Uterus (tissue), 4 donors: ENCODE measurements around the gene KSR2. TPM values are rescaled to one million over a fixed set of nuclear protein-coding genes. Genes with fewer than 3 reads are reported as not detected.

Source experiments
- DNase-seq, 2 donors: peaks; one replicate each; pipeline ENCODE4 v3.0.0-alpha.2; 2019 to 2020
- H3K27ac ChIP-seq, 2 donors: fragments of 200-600 bp; sonication (generic); 1 replicate in 1 of 2; 2 replicates in 1 of 2; pipeline ENCODE4 v1.5.1; 2016 to 2018
- H3K27me3 ChIP-seq, 2 donors: fragments of 200-600 bp; sonication (generic); one replicate each; pipeline ENCODE4 v1.5.1; 2018 to 2019; ENCODE audit warnings: control low read depth in 1 of 2
- H3K36me3 ChIP-seq, 2 donors: fragments of 200-600 bp; sonication (generic); one replicate each; pipeline ENCODE4 v1.5.1; 2019; ENCODE audit warnings: control low read depth in 1 of 2
- H3K4me1 ChIP-seq, 2 donors: fragments of 200-600 bp; sonication (generic); one replicate each; pipeline ENCODE4 v1.5.1; 2018 to 2019; ENCODE audit warnings: control low read depth in 1 of 2
- H3K4me3 ChIP-seq, 2 donors: fragments of 200-600 bp; sonication (generic); 1 replicate in 1 of 2; 2 replicates in 1 of 2; pipeline ENCODE4 v1.5.1; 2018 to 2019; ENCODE audit warnings: mild to moderate bottlenecking in 1 of 2
- H3K9me3 ChIP-seq, 2 donors: fragments of 200-600 bp; sonication (generic); one replicate each; pipeline ENCODE4 v1.5.1; 2019; ENCODE audit warnings: control low read depth in 1 of 2
- POLR2A ChIP-seq, 2 donors: fragments of 450-650 bp; IDR thresholded peaks; one replicate each; pipeline ENCODE4 v1.6.1; 2016; ENCODE audit warnings: antibody characterized with exemption in 2 of 2, mild to moderate bottlenecking in 1 of 2, moderate library complexity in 1 of 2
- intact Hi-C: fragments of 100-400 bp; cut with DNase I; formaldehyde crosslinking; loops from one replicate; pipeline ENCODE4 v1.15.1; 2023; ENCODE audit warnings: low total_unique reads
- total RNA-seq, 4 donors: library from RNA; depleted of rRNA in 3 of 4; stranded (reverse); fragments of >200 nt in 3 of 4; gene quantifications; one replicate each; pipeline versions ENCODE4 v1.1.0 to v1.2.4, GENCODE V29; 2014 to 2023
- TF ChIP-seq, protein P1 (sequence below), 4 experiments: fragments of 200-600 bp in 2 of 4; fragments of 450-650 bp in 2 of 4; sonication (generic) in 2 of 4; IDR thresholded peaks; one replicate each; pipeline ENCODE4 v1.5.1; 2016 to 2019; ENCODE audit warnings: antibody characterized with exemption in 4 of 4, mild to moderate bottlenecking in 2 of 4, moderate library complexity in 1 of 4
- donor health status: DM: yes; HTN: yes; CAD: no.

The KSR2 gene
- total RNA-seq, 4 donors from 2014 or later: 0.03 to 0.28 TPM; not detected in 2

DNA sequence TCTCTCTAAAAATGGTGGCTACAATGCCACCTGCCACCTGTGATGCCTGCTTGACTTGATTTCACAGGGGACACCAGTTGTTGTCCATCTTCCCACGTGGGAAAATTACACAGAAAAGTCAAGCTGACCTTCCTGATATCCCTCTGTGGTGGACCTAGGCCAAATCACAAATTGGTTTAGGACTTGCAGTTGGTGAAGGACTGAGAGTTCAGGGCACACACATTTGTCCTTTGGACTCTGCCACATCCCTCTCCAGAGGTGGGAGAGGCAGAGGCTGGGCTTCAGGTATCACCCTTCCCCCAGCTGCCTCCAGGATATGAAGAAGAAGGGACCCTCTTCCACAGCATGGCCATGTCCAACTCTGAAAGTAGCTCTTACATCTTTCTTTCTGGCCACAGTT, 551.8 kb downstream of the KSR2 start:
- intact Hi-C loops: no loop called here
- no peak for DNase-seq
- H3K36me3 ChIP-seq: no peaks in the 10 kb centered on the region
- no peaks in the 10 kb centered on the region for H3K9me3 ChIP-seq
- no peak overlapping the region for H3K4me3 ChIP-seq
- H3K27me3 ChIP-seq: no peaks in the 10 kb centered on the region
- H3K4me1 ChIP-seq: no peaks in the 10 kb centered on the region
- TF ChIP-seq, protein P1, sequence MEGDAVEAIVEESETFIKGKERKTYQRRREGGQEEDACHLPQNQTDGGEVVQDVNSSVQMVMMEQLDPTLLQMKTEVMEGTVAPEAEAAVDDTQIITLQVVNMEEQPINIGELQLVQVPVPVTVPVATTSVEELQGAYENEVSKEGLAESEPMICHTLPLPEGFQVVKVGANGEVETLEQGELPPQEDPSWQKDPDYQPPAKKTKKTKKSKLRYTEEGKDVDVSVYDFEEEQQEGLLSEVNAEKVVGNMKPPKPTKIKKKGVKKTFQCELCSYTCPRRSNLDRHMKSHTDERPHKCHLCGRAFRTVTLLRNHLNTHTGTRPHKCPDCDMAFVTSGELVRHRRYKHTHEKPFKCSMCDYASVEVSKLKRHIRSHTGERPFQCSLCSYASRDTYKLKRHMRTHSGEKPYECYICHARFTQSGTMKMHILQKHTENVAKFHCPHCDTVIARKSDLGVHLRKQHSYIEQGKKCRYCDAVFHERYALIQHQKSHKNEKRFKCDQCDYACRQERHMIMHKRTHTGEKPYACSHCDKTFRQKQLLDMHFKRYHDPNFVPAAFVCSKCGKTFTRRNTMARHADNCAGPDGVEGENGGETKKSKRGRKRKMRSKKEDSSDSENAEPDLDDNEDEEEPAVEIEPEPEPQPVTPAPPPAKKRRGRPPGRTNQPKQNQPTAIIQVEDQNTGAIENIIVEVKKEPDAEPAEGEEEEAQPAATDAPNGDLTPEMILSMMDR (IDR thresholded peaks at IDR 0.05): no peak
- no peak for TF ChIP-seq POLR2A (IDR thresholded peaks at IDR 0.05)
- H3K27ac ChIP-seq: no peak overlapping the region

DNA sequence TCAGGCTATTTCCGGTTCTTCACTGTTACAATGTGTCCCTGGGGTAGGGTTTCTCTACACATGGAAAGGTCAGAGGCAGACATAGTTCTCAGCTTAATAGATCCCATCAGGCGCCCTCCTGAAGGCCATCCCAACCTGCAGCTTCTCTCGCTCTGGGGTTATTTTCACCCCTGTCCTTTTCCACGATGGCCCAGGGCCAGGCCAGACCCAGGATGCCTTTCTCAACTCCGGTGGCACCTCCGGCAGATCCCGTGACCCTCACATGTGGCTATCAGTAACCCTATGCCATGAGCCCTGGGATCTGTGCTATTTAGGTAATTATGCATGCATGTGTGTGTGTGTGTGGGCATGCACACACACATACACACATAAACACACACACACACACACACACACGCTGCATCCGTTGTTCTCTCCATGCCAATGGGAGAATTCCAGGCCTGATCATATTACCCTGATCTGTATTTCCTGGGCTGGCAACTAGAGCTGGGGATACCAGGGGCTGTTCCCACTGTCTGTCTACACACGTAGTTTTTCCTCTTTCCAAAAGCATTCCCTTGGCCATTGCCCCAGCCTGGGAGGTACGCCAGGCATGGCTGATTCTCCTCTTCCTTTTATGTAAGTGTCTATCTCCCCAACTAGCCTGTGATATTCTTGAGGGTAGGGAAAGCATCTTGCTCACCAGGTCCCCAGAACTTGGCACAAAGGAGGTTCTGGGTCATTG, 556.2 kb downstream of the KSR2 start:
- Histone ChIP-seq H3K27ac (no peak overlapping the region), H3K36me3 (no peaks in the 10 kb centered on the region), H3K4me3 (no peak overlapping the region), H3K9me3 (no peaks in the 10 kb centered on the region), H3K27me3 (no peaks in the 10 kb centered on the region), H3K4me1 (no peaks in the 10 kb centered on the region)
- TF ChIP-seq, protein P1 (IDR thresholded peaks at IDR 0.05): no peak
- no peak for TF ChIP-seq POLR2A (IDR thresholded peaks at IDR 0.05)
- no peak for DNase-seq
- intact Hi-C loops: no loop called here

DNA sequence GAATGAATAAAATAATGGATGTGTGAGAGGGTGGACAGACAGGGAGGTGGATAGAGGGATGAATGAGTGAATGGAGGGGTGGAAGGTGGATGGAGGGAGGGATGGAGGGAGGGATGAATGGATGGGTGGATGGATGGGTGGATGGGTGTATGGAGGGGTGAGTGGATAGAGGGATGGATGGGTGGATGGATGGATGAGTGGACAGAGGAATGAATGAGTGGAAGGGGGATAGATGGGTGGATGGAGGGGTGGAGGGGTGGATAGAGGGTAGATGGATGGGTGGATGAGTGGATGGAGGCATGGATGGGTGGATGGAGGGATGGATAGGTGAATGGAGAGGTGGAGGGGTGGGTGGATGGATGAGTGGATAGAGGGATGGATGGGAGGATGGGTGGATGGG, 559.5 kb downstream of the KSR2 start:
- H3K36me3 ChIP-seq: no peaks in the 10 kb centered on the region
- H3K4me3 ChIP-seq: no peak overlapping the region
- H3K27me3 ChIP-seq: no peaks in the 10 kb centered on the region
- no peak overlapping the region for H3K27ac ChIP-seq
- no peaks in the 10 kb centered on the region for H3K9me3 ChIP-seq
- H3K4me1 ChIP-seq: no peaks in the 10 kb centered on the region
- no peak for DNase-seq
- TF ChIP-seq, protein P1 (IDR thresholded peaks at IDR 0.05): no peak
- no peak for TF ChIP-seq POLR2A (IDR thresholded peaks at IDR 0.05)
- intact Hi-C loops: no loop called here

DNA sequence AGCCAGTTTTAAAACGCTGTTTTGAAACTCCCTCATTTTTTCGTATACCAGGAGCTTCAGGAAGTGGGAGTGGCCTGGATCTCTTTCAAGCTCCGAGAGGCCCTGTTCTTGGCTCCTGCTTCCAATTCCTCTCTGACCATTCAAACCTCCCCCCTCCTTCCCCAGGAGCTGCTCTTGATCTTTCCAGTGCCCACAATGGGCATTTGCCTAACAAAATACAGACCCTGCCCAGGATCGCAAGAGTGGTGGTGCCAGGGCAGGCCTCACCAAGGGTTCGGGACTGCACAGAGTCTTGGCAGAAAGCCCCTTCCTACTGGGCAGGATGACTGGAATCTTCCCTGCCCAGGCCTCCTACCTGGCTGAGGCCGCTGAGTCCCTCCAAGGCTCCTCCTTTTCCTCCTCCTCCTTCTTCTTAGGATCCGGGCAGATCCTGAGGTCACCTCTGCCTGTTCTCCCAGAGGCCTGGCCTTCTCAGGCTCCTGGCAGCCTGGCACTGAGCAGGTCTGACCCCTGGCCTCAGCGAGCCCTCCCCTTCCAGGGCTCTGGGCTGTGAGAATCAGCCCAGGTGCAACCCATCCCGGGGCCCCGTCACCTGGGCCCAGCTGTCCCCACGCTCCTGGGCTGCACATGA, 560.5 kb downstream of the KSR2 start:
- Histone ChIP-seq H3K4me1 (no peaks in the 10 kb centered on the region), H3K9me3 (no peaks in the 10 kb centered on the region), H3K4me3 (no peak overlapping the region), H3K27me3 (no peaks in the 10 kb centered on the region), H3K27ac (no peak overlapping the region), H3K36me3 (no peaks in the 10 kb centered on the region)
- DNase-seq: no peak
- intact Hi-C loops: no loop called here
- TF ChIP-seq, protein P1 (IDR thresholded peaks at IDR 0.05): no peak
- no peak for TF ChIP-seq POLR2A (IDR thresholded peaks at IDR 0.05)

DNA sequence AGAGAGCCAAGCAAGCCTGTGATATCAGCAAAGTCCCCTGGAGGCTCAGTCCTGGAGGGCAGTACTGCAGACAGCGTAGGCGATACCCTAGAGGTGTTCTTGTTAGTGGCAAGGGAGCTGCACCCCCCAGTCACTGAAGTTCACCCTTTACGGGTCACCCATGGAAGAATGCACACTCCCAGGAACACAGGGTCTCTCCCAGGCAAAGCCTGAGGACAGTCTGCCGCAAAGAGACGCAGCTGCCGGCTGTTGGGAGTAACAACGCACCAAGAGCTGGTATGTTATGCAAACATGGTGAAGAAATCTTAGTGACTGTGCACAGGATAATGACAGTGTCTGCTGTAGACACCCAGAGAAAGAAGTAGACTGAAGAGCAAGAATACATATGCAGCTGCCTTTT, 563.9 kb downstream of the KSR2 start:
- Histone ChIP-seq H3K27me3 (no peaks in the 10 kb centered on the region), H3K4me1 (no peaks in the 10 kb centered on the region), H3K36me3 (no peaks in the 10 kb centered on the region), H3K27ac (no peak overlapping the region), H3K9me3 (no peaks in the 10 kb centered on the region), H3K4me3 (no peak overlapping the region)
- intact Hi-C loops: no loop called here
- no peak for DNase-seq
- TF ChIP-seq POLR2A (IDR thresholded peaks at IDR 0.05): no peak
- TF ChIP-seq, protein P1 (IDR thresholded peaks at IDR 0.05): no peak
